Heart left ventricle (tissue), 16 donors: Measurements from ENCODE around the gene NLK. TPM values are rescaled to one million over a fixed set of nuclear protein-coding genes. Genes with fewer than 3 reads are reported as not detected.

ENCODE experiments used
- ATAC-seq, 4 donors: fragments of 200-7000 bp; cut with Tn5 transposase; one replicate each; pipeline ENCODE4 v1.9.1; 2020 to 2022; ENCODE audit warnings: moderate library complexity in 4 of 4, mild to moderate bottlenecking in 3 of 4, moderate number of reproducible peaks in 1 of 4
- DNase-seq, 5 donors: peaks; one replicate each; pipeline ENCODE4 v3.0.0-alpha.2; 2020
- H3K27ac ChIP-seq, 12 donors: fragments of 200-600 bp; sonication (generic) in 4 of 12; one replicate each; pipeline versions ENCODE4 v1.5.0 to v1.8.0; 2016 to 2022; ENCODE audit warnings: mild to moderate bottlenecking in 2 of 12
- H3K27me3 ChIP-seq, 9 donors: fragments of 200-600 bp; sonication (generic) in 2 of 9; one replicate each; pipeline versions ENCODE4 v1.5.1 to v1.8.0; 2016 to 2022; ENCODE audit warnings: mild to moderate bottlenecking in 3 of 9
- H3K36me3 ChIP-seq, 9 donors: fragments of 200-600 bp; sonication (generic) in 2 of 9; one replicate each; pipeline versions ENCODE4 v1.5.0 to v1.8.0; 2018 to 2022; ENCODE audit warnings: mild to moderate bottlenecking in 2 of 9
- H3K4me1 ChIP-seq, 12 donors: fragments of 200-600 bp; sonication (generic) in 4 of 12; one replicate each; pipeline versions ENCODE4 v1.5.0 to v1.8.0; 2016 to 2022; ENCODE audit warnings: mild to moderate bottlenecking in 3 of 12
- H3K4me3 ChIP-seq, 12 donors: fragments of 200-600 bp; sonication (generic) in 4 of 12; one replicate each; pipeline versions ENCODE4 v1.5.0 to v1.8.0; 2017 to 2022; ENCODE audit warnings: mild to moderate bottlenecking in 9 of 12, moderate library complexity in 4 of 12
- H3K9me3 ChIP-seq, 12 donors: fragments of 200-600 bp; sonication (generic) in 4 of 12; one replicate each; pipeline versions ENCODE4 v1.5.0 to v1.8.0; 2016 to 2022; ENCODE audit warnings: mild to moderate bottlenecking in 1 of 12
- CTCF ChIP-seq, 12 donors: fragments of 200-600 bp; sonication (generic) in 4 of 12; IDR thresholded peaks; one replicate each; pipeline versions ENCODE4 v1.5.0 to v1.8.0; 2018 to 2022; ENCODE audit warnings: antibody characterized with exemption in 12 of 12, mild to moderate bottlenecking in 5 of 12
- POLR2A ChIP-seq, 2 donors: fragments of 450-650 bp; IDR thresholded peaks; one replicate each; pipeline ENCODE4 v1.6.1; 2017; ENCODE audit warnings: antibody characterized with exemption in 2 of 2, mild to moderate bottlenecking in 2 of 2, moderate library complexity in 2 of 2
- WGBS, 4 donors: extraction: QIAGEN DNeasy Blood & Tissue Kit in 2 of 4; methylation state at CpG; one replicate each; pipeline versions ENCODE4 v1.1.5 to v1.1.7; 2013 to 2018; 5-methylcytosine and 5-hydroxymethylcytosine counted together
- intact Hi-C, 10 donors: fragments of 100-400 bp; cut with DNase I; formaldehyde crosslinking; loops; one replicate each; pipeline versions ENCODE4 v1.11.1 to v1.14.2; 2022
- polyA plus RNA-seq, 2 donors: library from polyadenylated mRNA; stranded (reverse); fragments of 200-250 nt; gene quantifications; one replicate each; pipeline ENCODE4 v1.2.3, GENCODE V29; 2013
- total RNA-seq, 9 donors: library from RNA; depleted of rRNA in 2 of 9; stranded (reverse); fragments of >200 nt in 2 of 9; fragmentation: NEBNext Ultra II Directional in 3 of 9; extraction: Animal tissue kit (Norgen Biotek cat#: 25700) in 3 of 9; gene quantifications; one replicate each; pipeline versions ENCODE4 v1.1.0 to v1.2.4, GENCODE V29; 2016 to 2023
- donor health status: ischemic (EF 13 %, LVEDD 7.1; RV severe dilation, severe dysfunction).
- donor health status: healthy with polysubstance abuse.
- donor health status: DM: no; HTN: yes; CAD: no.
- donor health status: DM: no; HTN: no; CAD: no.
- donor health status: ischemic (EF 25% LVEDD 6.9; RV normal size, moderate dysfunction).
- donor health status: ischemic (EF 25% LVEDD 5.7; RV mildly dilated, moderate dysfunction).
- donor health status: healthy.
- donor health status: DM: yes; HTN: yes; CAD: no.
- donor health status: ischemic (EF 35%, LVEDD 5.7; RV mildly dilated, moderate dysfunction).
- donor health status: nonischemic (EF 11% LVEDD 7.7; RV severe dilation, severe dysfunction).
- donor health status: DM: yes; HTN: yes; CAD: no.
- donor health status: PGD.
- donor health status: ischemic (EF 29% LVEDD 5.4; RV normal size, mild dysfunction).
- donor health status: nonischemic (EF 23%, LVEDD 6.1; RV moderate dilation, normal function).

NLK gene
- total and polyA plus RNA-seq, 11 donors: 8.1 to 29.1 (median 20.0) TPM

GRCh38 chr17:27995554-27995953 is 46.9 kb upstream of the NLK start:
- Histone ChIP-seq H3K4me1 (peaks cover 0 to 4% (median 0%) of the 10 kb centered on the region in 12 donors), H3K27me3 (no peaks in the 10 kb centered on the region), H3K4me3 (no peak overlapping the region), H3K36me3 (no peaks in the 10 kb centered on the region), H3K9me3 (no peaks in the 10 kb centered on the region), H3K27ac (no peak overlapping the region)
- TF ChIP-seq POLR2A (IDR thresholded peaks at IDR 0.05): no peak
- TF ChIP-seq CTCF (IDR thresholded peaks at IDR 0.05): no peak
- DNase-seq (no peak), ATAC-seq (no peak)
- intact Hi-C loops: loop anchor here in 1 of 10 donors (10.0 kb wide), 1 partner anchor 61 kb away; no protein-coding TSS in a partner anchor
- 40 to 53% (median 45%) methylated on average over 1 of the region's 1 CpG for WGBS, 4 donors

GRCh38 chr17:27996202-27997043 is 46.1 kb upstream of the NLK start:
- 56 to 59% (median 57%) methylated on average over 12 of the region's 12 CpGs for WGBS, 4 donors
- no peak overlapping the region for H3K4me3 ChIP-seq
- ATAC-seq (no peak), DNase-seq (no peak)
- H3K4me1 ChIP-seq: peaks cover 0 to 4% (median 0%) of the 10 kb centered on the region in 12 donors
- intact Hi-C loops: loop anchor here in 1 of 10 donors (10.0 kb wide), 1 partner anchor 62 kb away; no protein-coding TSS in a partner anchor
- H3K27me3 ChIP-seq: no peaks in the 10 kb centered on the region
- TF ChIP-seq POLR2A (IDR thresholded peaks at IDR 0.05) (no peak), CTCF (IDR thresholded peaks at IDR 0.05) (no peak)
- no peak overlapping the region for H3K27ac ChIP-seq
- no peaks in the 10 kb centered on the region for H3K36me3 ChIP-seq
- H3K9me3 ChIP-seq: no peaks in the 10 kb centered on the region

- ATAC-seq: no peak
- intact Hi-C loops: loop anchor here in 1 of 10 donors (10.0 kb wide), 1 partner anchor 62 kb away; no protein-coding TSS in a partner anchor
- no peak for TF ChIP-seq POLR2A (IDR thresholded peaks at IDR 0.05)
- TF ChIP-seq CTCF (IDR thresholded peaks at IDR 0.05): no peak
Observed at GRCh38 chr17:27997044-27997401, 45.5 kb upstream of the NLK start.

GRCh38 chr17:27997522-27997921 is 45.0 kb upstream of the NLK start:
- Histone ChIP-seq H3K27ac (no peak overlapping the region), H3K4me1 (peaks cover 0 to 4% (median 0%) of the 10 kb centered on the region in 12 donors), H3K4me3 (no peak overlapping the region), H3K27me3 (no peaks in the 10 kb centered on the region), H3K36me3 (no peaks in the 10 kb centered on the region), H3K9me3 (no peaks in the 10 kb centered on the region)
- intact Hi-C loops: loop anchor here in 1 of 10 donors (10.0 kb wide), 1 partner anchor 63 kb away; no protein-coding TSS in a partner anchor
- TF ChIP-seq POLR2A (IDR thresholded peaks at IDR 0.05) (no peak), CTCF (IDR thresholded peaks at IDR 0.05) (no peak)
- DNase-seq (no peak), ATAC-seq (no peak)
- WGBS, 4 donors: 83 to 89% (median 87%) methylated on average over 3 of the region's 3 CpGs

More at GRCh38 chr17:27997044-27997401, 45.5 kb upstream of the NLK start:
- H3K4me3 ChIP-seq: no peak overlapping the region
- H3K4me1 ChIP-seq: peaks cover 0 to 4% (median 0%) of the 10 kb centered on the region in 12 donors
- no peak for DNase-seq
- H3K36me3 ChIP-seq: no peaks in the 10 kb centered on the region
- H3K27me3 ChIP-seq: no peaks in the 10 kb centered on the region
- H3K27ac ChIP-seq: no peak overlapping the region
- no peaks in the 10 kb centered on the region for H3K9me3 ChIP-seq
